D721Med (cell line): ENCODE measurements around the gene TEX261.

Experiments
- DNase-seq: peaks from one replicate; pipeline ENCODE4 v3.0.0; 2011; ENCODE audit warnings: low spot score; ENCODE audit not compliant: insufficient read length
- FAIRE-seq: peaks from 2 replicates; lab custom pipeline; 2011; peaks lifted over from hg19 to GRCh38; lab: Jason Lieb, UNC
- CTCF ChIP-seq: IDR thresholded peaks from 2 replicates; pipeline ENCODE4 v1.5.1; 2012; ENCODE audit warnings: mild to moderate bottlenecking, control low read depth; ENCODE audit not compliant: insufficient read depth; ENCODE audit errors: missing control alignments

TEX261 gene

GRCh38 chr2:70994009-70994698 is 519 bp downstream of the TEX261 start:
- no peak for DNase-seq
- no peak for FAIRE-seq
- TF ChIP-seq CTCF: no peak

- no peak for TF ChIP-seq CTCF
- no peak for FAIRE-seq
- no peak for DNase-seq
These were observed 1.5 kb downstream of the TEX261 start for GRCh38 chr2:70992945-70993853.

GRCh38 chr2:70991742-70992141 is 2.9 kb downstream of the TEX261 start:
- DNase-seq (no peak), FAIRE-seq (no peak)
- TF ChIP-seq CTCF: no peak

GRCh38 chr2:70991142-70991541 is 3.5 kb downstream of the TEX261 start:
- no peak for TF ChIP-seq CTCF
- FAIRE-seq: no peak
- DNase-seq: no peak

- FAIRE-seq: no peak
- DNase-seq: no peak
- TF ChIP-seq CTCF: no peak
These were observed 4.5 kb downstream of the TEX261 start for GRCh38 chr2:70990216-70990615.

GRCh38 chr2:70988726-70989648 is 5.7 kb downstream of the TEX261 start:
- DNase-seq (no peak), FAIRE-seq (no peak)
- TF ChIP-seq CTCF: no peak
